Trophoblast cell (in vitro differentiated cells and primary cell): ENCODE results near the gene SGCA.

Experiments used
- DNase-seq, 2 donors: peaks; one replicate each; pipeline ENCODE4 v3.0.0-alpha.2; 2016
- H2AFZ ChIP-seq: 2 replicates; pipeline ENCODE4 v1.6.1; 2013; ENCODE audit warnings: low read length, moderate library complexity, mild to moderate bottlenecking; ENCODE audit not compliant: insufficient read depth, poor library complexity
- H2AK5ac ChIP-seq: 2 replicates; pipeline ENCODE4 v1.6.1; 2013; ENCODE audit warnings: mild to moderate bottlenecking, low read length
- H2BK120ac ChIP-seq: 2 replicates; pipeline ENCODE4 v1.6.1; 2013; ENCODE audit warnings: low read length, mild to moderate bottlenecking, moderate library complexity; ENCODE audit not compliant: insufficient read depth, poor library complexity
- H2BK12ac ChIP-seq: 2 replicates; pipeline ENCODE4 v1.6.1; 2013; ENCODE audit warnings: mild to moderate bottlenecking, low read length, moderate library complexity
- H2BK5ac ChIP-seq: 2 replicates; pipeline ENCODE4 v1.6.1; 2013; ENCODE audit warnings: low read length, low read depth, moderate library complexity, mild to moderate bottlenecking; ENCODE audit not compliant: poor library complexity
- H3K14ac ChIP-seq: 2 replicates; pipeline ENCODE4 v1.6.1; 2013; ENCODE audit warnings: mild to moderate bottlenecking, low read length
- H3K18ac ChIP-seq: 2 replicates; pipeline ENCODE4 v1.6.1; 2013; ENCODE audit warnings: mild to moderate bottlenecking, low read length
- H3K23ac ChIP-seq: 2 replicates; pipeline ENCODE4 v1.6.1; 2013; ENCODE audit warnings: low read length
- H3K27ac ChIP-seq: 2 replicates; pipeline ENCODE4 v1.5.1; 2013; ENCODE audit warnings: low read depth, mild to moderate bottlenecking, inconsistent platforms, low read length, moderate library complexity
- H3K27me3 ChIP-seq: 2 replicates; pipeline ENCODE4 v1.6.1; 2013; ENCODE audit warnings: inconsistent platforms, mild to moderate bottlenecking, low read length, moderate library complexity; ENCODE audit not compliant: insufficient read depth
- H3K36me3 ChIP-seq, 2 experiments: 1 replicate in 1 of 2; 2 replicates in 1 of 2; pipeline ENCODE4 v1.6.1; 2013; ENCODE audit warnings: low read length in 2 of 2, mild to moderate bottlenecking in 2 of 2, moderate library complexity in 1 of 2; ENCODE audit not compliant: insufficient read depth in 2 of 2, control insufficient read depth in 1 of 2
- H3K4ac ChIP-seq: 2 replicates; pipeline ENCODE4 v1.6.1; 2013; ENCODE audit warnings: low read depth, mild to moderate bottlenecking, low read length, moderate library complexity
- H3K4me1 ChIP-seq, 2 experiments: 1 replicate in 1 of 2; 2 replicates in 1 of 2; pipeline ENCODE4 v1.6.1; 2013; ENCODE audit warnings: low read length in 2 of 2, mild to moderate bottlenecking in 2 of 2, moderate library complexity in 1 of 2; ENCODE audit not compliant: insufficient read depth in 2 of 2, control insufficient read depth in 1 of 2
- H3K4me2 ChIP-seq: 2 replicates; pipeline ENCODE4 v1.6.1; 2013; ENCODE audit warnings: inconsistent platforms, mild to moderate bottlenecking, low read length, moderate library complexity
- H3K4me3 ChIP-seq: 2 replicates; pipeline ENCODE4 v1.5.1; 2013; ENCODE audit warnings: mild to moderate bottlenecking, low read depth, low read length, inconsistent platforms
- H3K79me1 ChIP-seq: one replicate; pipeline ENCODE4 v1.6.1; 2013; ENCODE audit warnings: low read length
- H3K79me2 ChIP-seq: 2 replicates; pipeline ENCODE4 v1.6.1; 2013; ENCODE audit warnings: low read length, mild to moderate bottlenecking; ENCODE audit not compliant: control insufficient read depth, insufficient read depth, poor library complexity
- H3K9ac ChIP-seq: 2 replicates; pipeline ENCODE4 v1.6.1; 2013; ENCODE audit warnings: mild to moderate bottlenecking, low read length
- H3K9me3 ChIP-seq: 2 replicates; pipeline ENCODE4 v1.6.1; 2013; ENCODE audit warnings: low read depth, mild to moderate bottlenecking, control low read depth, inconsistent platforms, low read length; ENCODE audit not compliant: insufficient read depth
- H4K12ac ChIP-seq: 2 replicates; pipeline ENCODE4 v1.6.1; 2013; ENCODE audit warnings: low read depth, mild to moderate bottlenecking, low read length, moderate library complexity
- H4K8ac ChIP-seq: 2 replicates; pipeline ENCODE4 v1.6.1; 2013; ENCODE audit warnings: low read depth, mild to moderate bottlenecking, low read length, moderate library complexity
- H4K91ac ChIP-seq: one replicate; pipeline ENCODE4 v1.6.1; 2013; ENCODE audit warnings: low read depth, mild to moderate bottlenecking, low read length, moderate library complexity
- WGBS: extraction: QIAGEN DNeasy Blood & Tissue Kit; methylation state at CpG from one replicate; pipeline ENCODE4 v1.1.7; 2013; ENCODE audit warnings: missing lambda C conversion rate; ENCODE audit not compliant: insufficient read length, insufficient coverage; ENCODE audit errors: extremely low coverage; 5-methylcytosine and 5-hydroxymethylcytosine counted together

SGCA gene

GRCh38 chr17:50120475-50121253, 45.1 kb upstream of the SGCA start:
- Histone ChIP-seq H4K8ac (no peak overlapping the region), H3K4me3 (no peak overlapping the region), H4K91ac (no peak overlapping the region)

GRCh38 chr17:50122945-50123344, 42.9 kb upstream of the SGCA start:
- no peaks in the 10 kb centered on the region for H3K27me3 ChIP-seq
- no peak overlapping the region for H3K4me2 ChIP-seq
- H3K36me3 ChIP-seq, result no peaks in the 10 kb centered on the region
- no CpG with 5 or more reads among the region's 3 CpGs for WGBS
- peak overlapping the region; percentile 60 for H4K91ac ChIP-seq
- H3K9me3 ChIP-seq, result peaks cover 3% of the 10 kb centered on the region
- H3K27ac ChIP-seq, result peak overlapping the region; percentile 42
- H4K8ac ChIP-seq, result peak overlapping the region; percentile 30
- H2BK5ac ChIP-seq, result peak overlapping the region; percentile 27
- peak overlapping the region; percentile 28 for H2AK5ac ChIP-seq
- peak overlapping the region; percentile 28 for H2BK12ac ChIP-seq
- no peak overlapping the region for H4K12ac ChIP-seq
- H3K4me3 ChIP-seq, result no peak overlapping the region
- H2BK120ac ChIP-seq, result peak overlapping the region; percentile 48
- no peak overlapping the region for H2AFZ ChIP-seq
- H3K9ac ChIP-seq, result peak overlapping the region; percentile 6
- H3K14ac ChIP-seq, result peak overlapping the region; percentile 45
- no peak overlapping the region for H3K4ac ChIP-seq
- no peaks in the 10 kb centered on the region for H3K79me2 ChIP-seq
- peak overlapping the region; percentile 50 for H3K18ac ChIP-seq
- H3K23ac ChIP-seq, result no peak overlapping the region
- H3K4me1 ChIP-seq, result peaks cover 16 to 20% of the 10 kb centered on the region in 2 experiments
- peaks cover 8% of the 10 kb centered on the region for H3K79me1 ChIP-seq
- DNase-seq, result no peak

More at GRCh38 chr17:50120475-50121253, 45.1 kb upstream of the SGCA start:
- Histone ChIP-seq H3K79me1 (peaks cover 7% of the 10 kb centered on the region), H3K4me2 (no peak overlapping the region), H3K27ac (no peak overlapping the region), H3K23ac (no peak overlapping the region), H3K18ac (no peak overlapping the region), H3K4ac (no peak overlapping the region), H4K12ac (no peak overlapping the region), H2BK5ac (no peak overlapping the region), H2AK5ac (no peak overlapping the region), H3K36me3 (no peaks in the 10 kb centered on the region), H3K27me3 (no peaks in the 10 kb centered on the region), H3K79me2 (no peaks in the 10 kb centered on the region), H3K9me3 (peaks cover 3% of the 10 kb centered on the region), H3K4me1 (peaks cover 15 to 20% of the 10 kb centered on the region in 2 experiments), H2BK12ac (no peak overlapping the region), H2BK120ac (no peak overlapping the region), H3K9ac (no peak overlapping the region), H2AFZ (no peak overlapping the region), H3K14ac (no peak overlapping the region)
- WGBS, result no CpG with 5 or more reads among the region's 7 CpGs
- DNase-seq, result no peak

GRCh38 chr17:50123649-50124349, 42.0 kb upstream of the SGCA start:
- Histone ChIP-seq H3K36me3 (no peaks in the 10 kb centered on the region), H4K91ac (peak overlapping the region; percentile 2), H3K9ac (no peak overlapping the region), H3K4me2 (no peak overlapping the region), H3K27ac (peak overlapping the region; percentile 42), H2BK5ac (no peak overlapping the region), H3K27me3 (no peaks in the 10 kb centered on the region), H3K4me1 (peaks cover 23 to 27% of the 10 kb centered on the region in 2 experiments), H3K9me3 (peaks cover 3% of the 10 kb centered on the region), H4K12ac (peak overlapping the region; percentile 6), H2BK12ac (peak overlapping the region; percentile 28), H3K79me1 (peaks cover 13% of the 10 kb centered on the region), H3K79me2 (no peaks in the 10 kb centered on the region), H4K8ac (peak overlapping the region; percentile 30), H2AFZ (peak overlapping the region; percentile 9), H2BK120ac (peak overlapping the region; percentile 13), H3K18ac (no peak overlapping the region), H3K4me3 (no peak overlapping the region), H3K23ac (no peak overlapping the region), H3K4ac (no peak overlapping the region), H2AK5ac (peak overlapping the region; percentile 28), H3K14ac (no peak overlapping the region)
- DNase-seq, result no peak
- WGBS, result no CpG with 5 or more reads among the region's 12 CpGs

GRCh38 chr17:50125420-50125997, 40.3 kb upstream of the SGCA start:
- peaks cover 20% of the 10 kb centered on the region for H3K79me1 ChIP-seq
- no peak overlapping the region for H3K4me2 ChIP-seq
- H3K27me3 ChIP-seq, result no peaks in the 10 kb centered on the region
- no peak overlapping the region for H3K18ac ChIP-seq
- H4K12ac ChIP-seq, result no peak overlapping the region
- DNase-seq, result no peak
- H2BK12ac ChIP-seq, result no peak overlapping the region
- no peaks in the 10 kb centered on the region for H3K36me3 ChIP-seq
- no peak overlapping the region for H3K4ac ChIP-seq
- peaks cover 3% of the 10 kb centered on the region for H3K9me3 ChIP-seq
- no peak overlapping the region for H2BK120ac ChIP-seq
- no peak overlapping the region for H4K91ac ChIP-seq
- H2BK5ac ChIP-seq, result no peak overlapping the region
- no peak overlapping the region for H2AFZ ChIP-seq
- no peak overlapping the region for H3K14ac ChIP-seq
- peaks cover 2% of the 10 kb centered on the region for H3K79me2 ChIP-seq
- peaks cover 28 to 33% of the 10 kb centered on the region in 2 experiments for H3K4me1 ChIP-seq
- no CpG with 5 or more reads among the region's 4 CpGs for WGBS
- no peak overlapping the region for H3K27ac ChIP-seq
- H4K8ac ChIP-seq, result no peak overlapping the region
- no peak overlapping the region for H3K4me3 ChIP-seq
- H3K9ac ChIP-seq, result no peak overlapping the region
- no peak overlapping the region for H2AK5ac ChIP-seq
- no peak overlapping the region for H3K23ac ChIP-seq
